Neural crest cell (in vitro differentiated cells): ENCODE data around the gene MTUS2. TPM values are rescaled to one million over a fixed set of nuclear protein-coding genes. Genes with fewer than 3 reads are reported as not detected.

Experiments
- DNase-seq: peaks from one replicate; pipeline ENCODE4 v3.0.0; 2021; ENCODE audit warnings: low read depth, mixed read lengths, low spot score
- H3K27ac Mint-ChIP-seq: one replicate; pipeline ENCODE4 v1.8.0; 2021; ENCODE audit warnings: mild to moderate bottlenecking, mixed read lengths; ENCODE audit not compliant: unreplicated experiment
- H3K27me3 Mint-ChIP-seq: 2 replicates; pipeline ENCODE4 v1.8.0; 2021; ENCODE audit warnings: low read depth, mild to moderate bottlenecking, mixed read lengths
- H3K36me3 Mint-ChIP-seq: 2 replicates; pipeline ENCODE4 v1.8.0; 2021; ENCODE audit warnings: low read depth, mild to moderate bottlenecking, mixed read lengths
- H3K4me1 Mint-ChIP-seq: 2 replicates; pipeline ENCODE4 v1.8.0; 2021; ENCODE audit warnings: mixed read lengths
- H3K4me3 Mint-ChIP-seq: one replicate; pipeline ENCODE4 v1.8.0; 2021; ENCODE audit warnings: mild to moderate bottlenecking, mixed read lengths
- H3K9me3 Mint-ChIP-seq: 2 replicates; pipeline ENCODE4 v1.8.0; 2021; ENCODE audit warnings: mixed read lengths
- CTCF ChIP-seq: fragments of 200-600 bp; sonication (generic); conservative IDR thresholded peaks from 2 replicates; pipeline ENCODE4 v1.5.0; 2021; ENCODE audit warnings: antibody characterized with exemption, mild to moderate bottlenecking
- total RNA-seq: library from RNA; stranded (reverse); gene quantifications from 2 replicates; pipeline ENCODE4 v1.2.1, GENCODE V29; 2021

MTUS2 gene
- total RNA-seq, 1 donor from 2014 or later = 0.91 TPM

DNA sequence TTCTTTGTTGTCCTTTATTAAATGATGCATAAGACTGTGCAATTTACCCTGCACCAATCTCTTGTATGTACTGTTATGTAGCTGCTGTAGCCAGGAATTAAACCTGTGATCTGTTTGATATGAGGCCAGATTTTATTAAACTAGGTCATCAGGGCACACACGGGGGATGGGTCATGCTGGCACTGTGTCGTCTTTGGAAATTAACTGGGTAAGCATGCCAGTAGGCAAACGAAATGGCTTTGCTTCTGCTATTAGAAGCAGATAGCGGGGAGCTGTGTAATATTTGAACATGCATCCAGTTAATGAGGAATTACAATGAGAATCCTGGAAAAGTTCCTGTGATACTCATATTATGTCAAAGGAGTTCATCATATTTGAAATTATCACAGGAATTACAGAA, 23.5 kb downstream of the MTUS2 start:
- H3K36me3 Mint-ChIP-seq = no peaks in the 10 kb centered on the region

DNA sequence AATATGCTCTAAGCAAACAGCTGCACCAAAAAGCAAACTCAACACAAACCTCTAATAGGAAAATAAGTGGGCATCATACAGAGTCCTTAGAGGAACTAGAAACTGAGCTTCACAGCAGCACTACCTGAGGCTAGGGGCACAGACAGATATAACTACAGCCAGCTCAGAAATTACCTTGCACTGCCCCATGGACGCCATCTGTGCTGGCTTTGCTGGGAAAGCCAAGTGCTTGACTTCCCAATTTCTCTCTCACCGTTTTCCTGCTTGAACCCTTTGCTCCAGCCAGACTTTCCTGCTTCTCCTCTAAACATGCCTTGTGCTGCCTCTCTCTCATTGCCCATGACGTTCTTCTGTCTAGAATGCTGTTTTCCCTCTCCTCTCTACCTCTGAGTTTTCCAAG, 29.3 kb downstream of the MTUS2 start:
- DNase-seq = no peak
- peaks cover 27% of the 10 kb centered on the region for H3K27me3 Mint-ChIP-seq
- no peaks in the 10 kb centered on the region for H3K9me3 Mint-ChIP-seq
- no peak overlapping the region for H3K4me3 Mint-ChIP-seq
- peaks cover 4% of the 10 kb centered on the region for H3K4me1 Mint-ChIP-seq
- no peaks in the 10 kb centered on the region for H3K36me3 Mint-ChIP-seq
- H3K27ac Mint-ChIP-seq = no peak overlapping the region
- TF ChIP-seq CTCF = no peak

More for the DNA sequence above, 23.5 kb downstream of the MTUS2 start:
- TF ChIP-seq CTCF = no peak
- H3K9me3 Mint-ChIP-seq = no peaks in the 10 kb centered on the region
- DNase-seq = no peak
- no peak overlapping the region for H3K4me3 Mint-ChIP-seq
- peaks cover 10% of the 10 kb centered on the region for H3K27me3 Mint-ChIP-seq
- peaks cover 4% of the 10 kb centered on the region for H3K4me1 Mint-ChIP-seq
- no peak overlapping the region for H3K27ac Mint-ChIP-seq

DNA sequence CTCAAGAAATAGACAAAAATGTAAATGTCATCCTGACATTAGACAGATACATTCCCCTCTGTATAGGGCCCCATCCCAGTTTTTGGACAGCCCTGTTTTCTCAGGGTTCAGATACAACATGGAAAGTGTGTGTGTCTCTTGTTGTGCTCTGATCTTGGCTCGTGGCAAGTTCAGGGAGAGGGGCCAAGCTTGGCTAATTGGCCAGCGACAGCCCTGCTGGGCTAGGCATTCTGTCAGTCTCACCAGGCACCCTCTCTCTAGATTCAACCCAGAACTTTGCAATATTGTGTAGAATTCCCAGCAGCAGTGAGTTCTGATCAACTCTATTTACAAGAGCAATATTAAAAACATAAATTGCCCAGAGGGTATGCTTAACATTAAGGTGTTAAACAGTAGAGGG, 30.1 kb downstream of the MTUS2 start:
- Mint-ChIP-seq H3K4me3 (no peak overlapping the region), H3K4me1 (peaks cover 4% of the 10 kb centered on the region), H3K27ac (no peak overlapping the region), H3K36me3 (no peaks in the 10 kb centered on the region), H3K27me3 (peaks cover 27% of the 10 kb centered on the region), H3K9me3 (no peaks in the 10 kb centered on the region)
- no peak for DNase-seq
- TF ChIP-seq CTCF = no peak

DNA sequence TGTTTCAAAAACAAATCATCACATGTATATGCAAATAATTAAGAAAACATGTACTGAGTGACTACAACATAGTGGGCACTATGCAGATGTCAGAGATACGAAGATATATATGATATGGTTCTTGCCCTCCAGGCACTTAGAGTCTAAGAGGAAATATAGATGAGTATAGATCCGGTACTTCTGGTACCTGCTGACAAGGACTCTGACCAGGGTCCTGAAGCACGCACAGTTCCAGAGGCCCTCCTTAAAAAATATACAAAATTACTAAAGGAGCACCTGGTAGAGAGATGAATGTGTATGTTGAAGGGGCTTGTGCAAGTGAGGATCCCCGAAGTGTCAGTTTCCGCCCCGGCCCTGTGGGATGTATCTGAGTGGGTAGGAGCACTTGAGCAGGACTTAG, 31.3 kb downstream of the MTUS2 start:
- no peak for DNase-seq
- H3K36me3 Mint-ChIP-seq = no peaks in the 10 kb centered on the region
- no peak for TF ChIP-seq CTCF
- H3K4me1 Mint-ChIP-seq = peaks cover under 1% of the 10 kb centered on the region
- peaks cover 27% of the 10 kb centered on the region for H3K27me3 Mint-ChIP-seq
- no peak overlapping the region for H3K4me3 Mint-ChIP-seq
- H3K9me3 Mint-ChIP-seq = no peaks in the 10 kb centered on the region
- H3K27ac Mint-ChIP-seq = no peak overlapping the region

GRCh38 chr13:28854657-28855056, 34.5 kb downstream of the MTUS2 start:
- H3K27ac Mint-ChIP-seq = no peak overlapping the region
- no peak for DNase-seq
- H3K9me3 Mint-ChIP-seq = no peaks in the 10 kb centered on the region
- TF ChIP-seq CTCF = no peak
- H3K27me3 Mint-ChIP-seq = peaks cover 32% of the 10 kb centered on the region
- no peak overlapping the region for H3K4me3 Mint-ChIP-seq
- no peaks in the 10 kb centered on the region for H3K36me3 Mint-ChIP-seq
- H3K4me1 Mint-ChIP-seq = no peaks in the 10 kb centered on the region

DNA sequence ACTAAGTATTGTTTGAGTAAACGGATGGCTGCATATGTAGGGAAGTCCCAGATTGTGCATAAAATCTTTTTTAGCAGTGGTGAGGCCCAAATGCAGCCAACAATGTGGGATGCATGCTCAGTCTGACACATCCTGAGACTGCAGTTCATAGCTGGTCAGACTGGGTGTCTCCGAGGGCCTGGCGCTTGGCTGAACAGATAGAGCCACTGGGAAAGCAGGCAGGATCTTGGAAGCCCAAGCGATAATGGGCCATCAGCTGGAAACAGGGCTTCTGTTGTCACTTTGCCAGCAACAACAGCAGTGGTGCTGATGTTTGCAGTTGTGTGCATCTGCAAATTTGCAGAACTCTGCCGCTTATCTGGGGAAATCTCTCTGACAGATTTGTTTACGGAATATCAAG, 36.1 kb downstream of the MTUS2 start:
- Mint-ChIP-seq H3K27ac (no peak overlapping the region), H3K4me1 (no peaks in the 10 kb centered on the region), H3K9me3 (no peaks in the 10 kb centered on the region), H3K27me3 (peaks cover 23% of the 10 kb centered on the region), H3K4me3 (no peak overlapping the region), H3K36me3 (no peaks in the 10 kb centered on the region)
- TF ChIP-seq CTCF = no peak
- no peak for DNase-seq
